HG03064 (cell line): ENCODE data around the gene PLCH1.

Experiments used
- ATAC-seq: cut with Tn5 transposase; IDR thresholded peaks from one replicate; pipeline ENCODE4 v1.9.1; 2021; ENCODE audit warnings: low read depth; ENCODE audit not compliant: unreplicated experiment

Gene PLCH1

DNA sequence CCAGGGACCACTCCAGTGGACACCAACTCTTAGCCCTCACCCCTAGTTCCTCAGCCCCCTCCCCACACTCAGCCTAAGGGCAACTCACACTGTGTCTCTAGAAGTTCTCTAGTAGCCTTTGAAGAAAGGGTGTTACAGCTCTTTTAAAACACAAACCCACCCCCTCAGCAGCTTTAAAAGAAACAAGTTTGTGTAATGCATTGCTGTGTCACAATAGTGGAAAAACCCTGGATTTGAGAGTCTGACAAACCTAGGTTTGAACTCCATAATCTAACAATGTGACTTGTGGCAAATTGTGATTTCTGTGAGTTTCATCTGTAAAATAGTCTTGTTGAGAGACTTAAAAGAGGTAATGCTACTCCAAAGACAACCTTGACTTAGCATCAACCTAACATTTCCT lies 54.0 kb downstream of the PLCH1 start:
- ATAC-seq, result no peak

DNA sequence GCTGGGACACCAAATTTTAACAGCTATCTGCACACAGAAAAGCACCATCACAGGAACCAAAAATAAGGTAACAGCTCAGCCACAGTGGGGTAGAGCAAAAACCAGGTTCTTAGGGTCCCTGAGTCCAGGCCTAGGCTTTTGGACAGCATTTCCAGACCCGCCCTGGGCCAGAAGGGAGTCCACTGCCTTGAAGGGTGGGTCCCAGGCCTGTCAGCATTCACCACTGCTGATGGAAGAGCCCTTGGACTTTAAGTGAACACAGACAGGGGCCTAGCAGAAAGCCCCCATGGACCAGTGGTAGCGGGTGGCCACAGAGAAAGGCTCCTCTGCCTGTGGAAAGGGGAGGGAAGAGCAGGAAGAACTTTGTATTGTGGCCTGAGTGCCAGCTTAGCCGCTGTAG lies 56.4 kb downstream of the PLCH1 start:
- ATAC-seq, result no peak

DNA sequence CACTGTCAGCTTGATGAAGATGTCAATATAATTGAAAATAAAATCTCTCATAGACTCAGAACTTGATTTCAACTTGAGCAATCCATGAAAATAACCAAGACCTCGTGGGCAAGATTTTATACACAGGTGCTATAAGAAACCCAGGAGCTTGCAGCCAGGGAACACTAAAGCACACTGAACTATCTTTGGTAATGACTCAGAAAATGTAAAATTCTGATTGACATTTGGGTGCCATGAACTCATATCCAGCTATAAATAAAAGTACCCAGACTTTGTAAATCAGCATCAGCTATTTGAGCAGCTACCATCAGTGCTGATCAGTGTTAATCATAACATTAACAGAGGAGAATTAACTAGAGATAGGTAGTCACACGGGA lies 61.5 kb downstream of the PLCH1 start:
- no peak for ATAC-seq

- ATAC-seq, result no peak
These were observed 62.2 kb downstream of the PLCH1 start for GRCh38 chr3:155682426-155683343.

DNA sequence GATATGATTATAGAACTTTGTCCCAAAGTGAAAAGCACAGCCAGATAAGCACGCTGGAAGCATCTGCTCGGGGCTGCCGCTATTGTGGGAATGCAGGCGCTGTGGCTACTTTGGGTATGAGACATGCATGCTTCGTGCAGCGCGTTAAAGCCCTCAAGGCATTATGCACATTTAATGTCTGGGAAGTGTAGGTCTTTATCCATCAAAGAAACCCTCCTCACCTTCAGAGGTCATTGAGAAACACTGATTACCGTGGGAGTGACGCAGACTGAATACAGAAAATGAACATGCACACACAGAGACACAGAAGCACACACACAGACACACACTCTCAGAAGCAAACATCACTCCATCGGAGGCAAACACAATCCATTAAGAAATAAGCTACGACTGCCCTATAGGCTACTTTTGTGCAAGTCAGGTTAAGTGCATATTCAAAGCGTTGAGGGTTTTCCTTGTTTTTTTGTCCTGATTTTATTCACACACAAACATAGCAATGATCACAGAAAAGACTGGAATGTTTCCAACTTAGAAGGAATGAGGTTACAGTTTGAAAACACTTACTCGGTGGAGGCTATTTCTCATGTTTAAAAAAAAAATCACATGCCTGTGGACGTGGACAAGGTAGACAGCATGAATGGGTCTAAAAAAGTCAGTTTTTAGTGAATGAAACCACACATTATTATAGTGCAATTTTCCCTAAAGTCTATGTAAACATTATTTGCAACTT lies 68.5 kb downstream of the PLCH1 start:
- ATAC-seq, result no peak

DNA sequence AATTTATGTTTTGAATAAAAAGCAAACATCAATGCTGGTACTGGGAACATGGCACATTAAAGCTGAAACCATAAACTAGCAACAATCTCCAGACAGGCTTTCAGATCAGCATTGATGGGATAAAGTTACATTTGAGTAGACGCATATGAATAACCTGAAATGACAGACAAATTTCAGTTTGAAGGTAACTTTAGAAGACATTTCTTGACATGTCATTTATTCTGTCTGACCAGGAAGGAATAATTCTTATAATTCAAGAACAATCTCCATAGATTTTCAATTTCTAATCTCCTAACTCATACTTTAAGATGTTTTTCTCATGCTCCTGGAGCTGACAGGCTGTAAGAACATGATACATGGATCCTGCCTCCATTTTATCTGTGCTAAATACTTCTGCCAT lies 69.8 kb downstream of the PLCH1 start:
- ATAC-seq, result no peak

DNA sequence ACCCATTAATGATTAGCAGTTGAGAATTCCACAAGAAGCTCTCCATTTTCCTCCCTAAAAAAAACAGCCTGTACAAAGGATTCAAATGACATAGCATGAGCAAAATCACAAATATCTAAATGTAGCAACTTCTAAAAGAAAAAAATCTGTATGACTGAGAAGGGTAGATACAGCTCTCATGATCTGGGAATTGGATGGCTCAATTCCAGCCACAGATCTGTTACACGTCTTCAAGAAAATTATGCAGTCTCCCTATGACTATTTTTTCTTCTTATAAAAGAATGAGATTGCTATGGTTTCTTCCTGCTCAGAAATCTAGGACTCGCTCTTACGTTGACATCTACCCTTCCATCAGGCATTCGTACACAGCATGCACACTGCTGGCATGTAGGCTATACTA lies 71.5 kb downstream of the PLCH1 start:
- no peak for ATAC-seq

DNA sequence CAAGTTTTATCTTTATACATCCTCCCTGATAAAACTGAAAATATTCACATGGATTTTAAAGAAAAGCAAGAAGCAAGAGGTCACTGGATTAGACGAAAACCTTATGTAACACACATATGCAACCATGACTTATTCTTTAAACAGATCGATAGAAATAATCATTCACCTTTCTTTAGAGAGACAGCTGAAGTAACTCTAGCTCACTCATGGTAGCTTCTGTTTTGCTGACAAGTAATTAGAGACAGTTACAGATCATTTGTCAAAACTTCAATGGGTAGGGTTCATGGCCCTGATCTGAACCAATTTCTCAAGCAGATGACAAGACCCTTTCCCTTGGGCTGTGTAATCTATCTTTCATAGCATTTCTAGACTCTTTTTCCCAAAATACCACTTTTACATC lies 74.5 kb downstream of the PLCH1 start:
- no peak for ATAC-seq

GRCh38 chr3:155667988-155668387 lies 76.9 kb downstream of the PLCH1 start:
- ATAC-seq, result no peak

- ATAC-seq, result no peak
These were observed 79.8 kb downstream of the PLCH1 start for GRCh38 chr3:155664925-155665695.

DNA sequence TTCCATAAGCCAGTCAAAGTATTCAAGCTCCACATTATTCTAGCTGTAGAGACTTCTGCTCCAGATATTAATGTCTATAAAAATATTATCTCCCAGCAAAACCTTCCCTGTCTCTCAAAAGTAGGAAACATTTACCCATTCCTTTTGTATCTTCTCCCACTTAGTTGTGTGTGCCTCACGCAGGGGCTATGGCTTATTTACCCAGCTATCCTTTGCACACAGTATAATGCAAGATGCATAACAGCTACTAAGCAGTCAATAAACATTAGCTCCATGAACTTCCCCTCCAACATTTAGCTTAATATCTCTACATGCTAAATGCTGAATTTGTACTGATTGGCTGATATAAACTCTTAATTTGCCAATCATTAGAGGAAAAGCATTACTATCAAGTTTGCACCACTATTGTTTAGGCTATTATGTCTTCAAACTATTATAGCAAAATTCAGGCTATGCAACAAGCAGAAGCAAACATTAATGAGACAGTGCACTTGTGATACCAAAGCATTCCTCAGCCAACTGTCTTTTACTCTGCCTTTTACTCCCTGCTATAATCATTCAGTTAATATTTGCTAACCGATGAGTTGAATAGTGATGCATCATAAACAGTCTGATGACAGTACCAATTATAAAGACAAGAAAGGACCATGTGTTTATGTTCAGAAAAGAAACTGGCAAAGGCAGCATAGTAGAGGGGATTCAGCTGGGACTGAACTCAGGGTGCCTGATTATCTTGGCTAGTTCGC lies 81.2 kb downstream of the PLCH1 start:
- ATAC-seq, result no peak

GRCh38 chr3:155661760-155662159 lies 83.1 kb downstream of the PLCH1 start:
- no peak for ATAC-seq

DNA sequence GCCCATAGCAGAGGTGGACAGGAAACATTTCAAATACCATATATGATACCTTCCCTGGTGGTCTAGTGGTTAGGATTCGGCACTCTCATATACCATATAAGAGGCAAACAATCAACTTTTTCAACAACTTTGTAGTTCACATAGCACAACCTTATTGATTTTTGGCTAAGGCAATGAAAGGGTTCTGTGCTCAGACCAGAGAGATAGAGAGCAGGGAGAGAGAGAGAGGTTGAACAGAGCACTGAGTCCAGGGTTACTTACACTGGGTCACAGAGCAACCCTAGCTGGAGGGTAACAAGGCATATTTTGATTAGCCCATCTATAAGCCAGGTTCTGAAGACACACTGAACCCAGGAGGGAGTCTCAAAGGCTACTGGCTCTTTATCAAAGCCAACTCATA lies 83.8 kb downstream of the PLCH1 start:
- no peak for ATAC-seq

DNA sequence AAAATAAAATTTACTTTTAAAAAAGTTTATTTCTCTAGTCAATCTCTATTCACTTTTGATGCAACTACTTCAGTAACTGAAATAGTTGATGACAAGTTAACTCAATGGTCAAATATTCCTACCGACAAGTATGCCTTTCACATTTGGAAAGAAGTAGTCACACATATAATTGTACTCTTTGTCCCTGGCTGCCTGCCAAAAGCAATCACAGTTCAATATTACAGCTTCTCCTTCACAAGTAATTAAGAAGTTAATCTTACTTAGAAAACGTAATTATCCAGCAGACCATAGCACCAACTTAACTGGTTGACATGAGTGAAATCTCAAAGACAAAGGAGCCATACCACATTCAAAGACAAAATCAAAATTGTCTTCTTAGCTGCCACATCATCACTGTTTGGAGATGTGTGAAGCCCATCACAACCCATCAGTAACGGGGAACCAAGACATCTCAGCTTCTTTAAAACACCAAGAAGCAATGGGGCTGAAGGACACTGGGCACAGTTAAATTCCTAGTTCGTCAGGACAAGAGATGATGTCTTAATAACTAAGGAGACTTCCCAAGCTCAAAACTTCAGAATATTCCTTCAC lies 86.1 kb downstream of the PLCH1 start:
- ATAC-seq, result no peak

DNA sequence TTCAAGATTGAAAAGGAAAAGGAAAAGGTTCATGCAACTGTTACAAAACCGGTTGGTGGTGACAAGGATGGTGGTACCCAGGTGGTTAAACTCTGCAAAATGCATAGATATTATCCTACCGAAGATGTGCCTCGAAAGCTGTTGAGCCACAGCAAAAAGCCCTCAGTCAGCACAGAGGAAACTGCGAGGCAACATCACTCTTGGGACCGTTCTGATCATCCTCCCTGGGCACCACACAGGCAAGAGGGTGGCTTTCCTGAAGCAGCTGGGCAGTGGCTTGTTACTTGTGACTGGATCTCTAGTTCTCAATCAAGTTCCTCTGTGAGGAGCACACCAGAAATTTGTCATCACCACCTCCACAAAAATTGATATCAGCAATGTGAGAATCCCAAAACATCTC lies 86.9 kb downstream of the PLCH1 start:
- no peak for ATAC-seq

- no peak for ATAC-seq
These were observed 87.7 kb downstream of the PLCH1 start for GRCh38 chr3:155657161-155657560.

GRCh38 chr3:155656466-155656865 lies 88.4 kb downstream of the PLCH1 start:
- ATAC-seq, result no peak

DNA sequence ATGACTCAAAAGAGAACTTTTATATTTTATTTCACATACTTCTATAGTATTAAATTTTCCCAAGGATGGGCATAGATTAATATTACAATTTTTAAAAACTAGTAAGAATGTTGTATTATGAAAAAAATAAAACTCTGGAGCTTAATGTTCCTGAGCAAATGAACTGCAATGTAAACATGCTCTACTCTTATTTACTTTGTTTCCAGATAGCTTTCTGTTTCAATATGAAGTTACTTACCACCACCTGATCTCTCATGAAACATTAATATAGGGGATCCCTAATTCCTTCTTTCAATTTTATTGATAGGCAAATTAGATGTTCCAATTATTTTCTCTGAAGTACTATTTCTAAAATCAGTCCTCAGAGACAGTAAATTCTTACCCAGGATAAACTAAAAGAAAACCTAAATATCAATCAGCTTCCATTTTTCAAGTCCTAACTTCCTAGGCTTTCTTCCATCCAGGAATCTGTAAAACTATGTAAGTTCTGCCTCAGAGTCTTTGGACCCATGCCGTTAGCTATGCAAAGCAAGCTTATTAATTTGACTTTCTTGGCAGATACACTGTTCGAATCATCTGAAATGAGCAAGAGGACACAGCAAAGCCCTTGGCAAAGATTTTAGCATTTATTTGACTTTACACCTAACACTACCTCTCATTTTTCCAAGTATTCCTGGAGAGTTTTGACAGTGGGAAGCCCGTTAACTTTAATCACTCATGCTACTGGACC lies 93.2 kb downstream of the PLCH1 start:
- ATAC-seq, result no peak

DNA sequence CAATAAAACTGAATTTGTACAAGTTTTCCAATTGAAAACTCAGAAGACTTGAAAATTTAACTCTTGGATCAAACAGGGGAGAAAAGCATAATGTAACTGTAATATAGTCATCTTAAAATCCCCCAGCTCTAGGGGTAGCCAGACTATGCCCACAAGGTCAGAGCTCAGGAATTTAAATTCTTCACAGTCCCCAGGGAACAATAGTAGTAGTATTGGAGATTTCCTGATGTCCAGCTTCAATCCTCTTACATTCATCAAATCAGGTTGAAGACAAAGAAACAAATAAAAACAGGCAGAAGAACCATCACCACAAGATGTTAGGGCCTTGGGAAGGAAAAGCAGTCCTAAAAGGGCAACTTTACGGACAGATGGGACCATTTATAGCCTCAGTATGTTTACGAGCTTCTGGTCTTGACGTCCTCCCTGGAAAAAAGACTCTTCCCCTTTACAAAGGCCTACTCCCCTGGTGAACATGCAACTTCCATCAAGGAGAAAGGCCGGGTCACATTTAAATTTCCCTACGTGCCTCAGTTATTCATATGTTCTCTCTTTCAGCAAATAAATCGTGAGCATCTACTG lies 96.8 kb downstream of the PLCH1 start:
- ATAC-seq, result no peak
